HG02973 (cell line): ENCODE data around the gene STAMBP.
"Not testable (repeated sequence)": the region's sequence is repeated elsewhere in the genome, so short reads cannot be mapped to it uniquely, and the experiment has no call there.

ENCODE experiments used
- ATAC-seq: cut with Tn5 transposase; IDR thresholded peaks from one replicate; pipeline ENCODE4 v1.9.1; 2021; ENCODE audit warnings: moderate library complexity; ENCODE audit not compliant: unreplicated experiment

The STAMBP gene

DNA sequence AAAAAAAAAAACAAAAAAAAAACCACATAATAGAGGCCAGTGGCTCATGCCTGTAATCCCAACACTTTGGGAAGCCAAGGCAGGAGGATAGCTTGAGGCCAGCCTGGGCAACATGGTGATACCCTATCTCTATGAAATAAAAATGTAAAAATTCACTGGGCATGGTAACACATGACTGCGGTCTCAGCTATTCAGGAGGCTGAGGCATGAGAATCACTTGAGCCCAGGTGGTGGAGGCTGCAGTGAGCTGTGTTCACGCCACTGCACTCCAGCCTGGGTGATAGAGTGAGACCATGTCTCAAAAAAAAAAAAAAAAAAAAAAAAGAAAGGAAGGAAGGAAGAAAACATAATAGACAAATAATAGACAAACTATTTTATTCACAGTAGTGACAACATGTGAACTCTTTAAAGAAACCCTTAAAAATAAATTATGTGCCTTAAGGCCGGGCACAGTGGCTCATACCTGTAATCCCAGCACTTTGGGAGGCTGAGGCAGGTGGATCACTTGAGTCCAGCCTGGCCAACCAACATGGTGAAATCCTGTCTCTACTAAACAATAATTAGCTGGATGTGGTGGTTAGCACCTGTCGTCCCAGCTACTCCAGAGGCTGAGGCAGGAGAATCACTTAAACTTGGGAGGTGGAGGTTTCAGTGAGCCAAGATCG is 75.3 kb downstream of the STAMBP start:
- not testable (repeated sequence) for ATAC-seq

DNA sequence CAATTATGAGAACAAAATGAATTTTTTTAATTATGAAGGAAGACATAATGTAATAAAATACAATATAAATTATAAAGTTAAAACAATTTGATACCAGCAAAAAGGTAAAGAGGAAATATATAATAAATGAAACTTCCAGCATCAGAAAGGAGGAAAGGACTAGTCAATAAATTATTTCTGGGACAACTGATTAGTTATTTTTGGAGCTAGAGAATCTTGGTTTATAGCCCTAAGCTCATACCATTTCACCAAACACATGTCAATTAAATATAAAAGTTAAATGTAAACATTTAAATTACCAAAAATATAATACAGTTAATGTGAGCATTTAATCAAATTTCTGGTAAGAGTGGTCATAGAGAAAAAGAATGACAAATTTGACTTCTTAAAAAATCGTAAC is 76.2 kb downstream of the STAMBP start:
- no peak for ATAC-seq

DNA sequence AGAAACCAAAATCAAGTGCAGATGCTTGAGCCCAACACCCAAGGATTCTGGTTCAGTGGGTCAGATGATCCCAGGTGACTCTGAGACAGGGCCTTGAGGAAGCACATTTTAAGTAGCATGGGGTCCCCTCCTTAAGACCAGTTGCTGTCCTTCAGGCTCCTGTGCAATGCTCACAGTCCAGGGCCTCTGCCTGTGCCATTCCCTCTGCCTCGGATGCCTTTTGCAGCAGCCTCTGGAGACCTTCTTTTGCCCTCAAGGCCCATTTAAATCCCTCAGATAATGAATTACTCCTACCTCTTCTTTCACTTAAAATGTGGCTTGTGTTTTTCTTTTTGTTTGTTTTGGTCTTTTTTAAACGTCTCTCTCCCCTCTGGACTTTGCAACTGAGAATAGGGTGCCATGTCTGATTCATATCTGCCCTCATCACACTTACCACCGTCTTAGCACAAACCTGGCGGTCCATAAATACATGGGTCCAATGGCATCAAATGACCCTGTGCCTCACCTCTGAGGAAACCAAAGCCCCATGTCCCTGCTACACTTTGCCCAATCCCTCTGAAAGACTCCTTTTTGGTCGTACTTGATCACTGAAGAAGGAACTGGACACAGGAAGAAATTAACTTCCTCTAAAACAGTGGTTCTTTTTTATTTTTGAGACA is 78.2 kb downstream of the STAMBP start:
- no peak for ATAC-seq

DNA sequence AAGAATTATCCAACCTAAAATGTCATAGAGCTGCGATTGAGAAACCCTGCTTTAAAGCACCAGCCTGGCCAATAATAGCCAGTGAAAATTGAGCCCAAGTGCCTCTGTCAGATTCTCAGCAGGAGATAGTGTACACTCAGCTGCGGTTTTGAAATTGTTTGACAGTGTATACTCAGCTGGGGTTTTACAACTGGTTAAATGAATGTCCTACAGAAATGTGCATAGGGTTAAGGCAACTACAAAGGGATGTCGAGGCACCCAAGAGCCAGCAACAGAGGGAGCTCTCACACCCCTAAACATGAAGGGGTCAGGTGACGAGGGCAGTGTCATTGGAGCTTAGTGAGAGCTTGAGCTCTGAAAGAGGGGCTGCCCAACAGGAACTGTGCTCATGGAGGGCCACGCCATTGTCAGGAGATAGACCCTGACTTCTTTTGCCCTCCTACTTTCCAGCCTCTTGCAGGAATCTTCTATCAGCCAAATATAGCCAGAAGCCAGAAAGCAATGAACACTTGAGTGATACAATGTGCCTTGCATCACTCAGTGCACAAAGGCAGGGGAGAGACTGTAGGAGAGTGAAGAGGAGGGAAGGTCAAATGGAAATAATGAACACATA is 79.2 kb downstream of the STAMBP start:
- ATAC-seq: no peak

DNA sequence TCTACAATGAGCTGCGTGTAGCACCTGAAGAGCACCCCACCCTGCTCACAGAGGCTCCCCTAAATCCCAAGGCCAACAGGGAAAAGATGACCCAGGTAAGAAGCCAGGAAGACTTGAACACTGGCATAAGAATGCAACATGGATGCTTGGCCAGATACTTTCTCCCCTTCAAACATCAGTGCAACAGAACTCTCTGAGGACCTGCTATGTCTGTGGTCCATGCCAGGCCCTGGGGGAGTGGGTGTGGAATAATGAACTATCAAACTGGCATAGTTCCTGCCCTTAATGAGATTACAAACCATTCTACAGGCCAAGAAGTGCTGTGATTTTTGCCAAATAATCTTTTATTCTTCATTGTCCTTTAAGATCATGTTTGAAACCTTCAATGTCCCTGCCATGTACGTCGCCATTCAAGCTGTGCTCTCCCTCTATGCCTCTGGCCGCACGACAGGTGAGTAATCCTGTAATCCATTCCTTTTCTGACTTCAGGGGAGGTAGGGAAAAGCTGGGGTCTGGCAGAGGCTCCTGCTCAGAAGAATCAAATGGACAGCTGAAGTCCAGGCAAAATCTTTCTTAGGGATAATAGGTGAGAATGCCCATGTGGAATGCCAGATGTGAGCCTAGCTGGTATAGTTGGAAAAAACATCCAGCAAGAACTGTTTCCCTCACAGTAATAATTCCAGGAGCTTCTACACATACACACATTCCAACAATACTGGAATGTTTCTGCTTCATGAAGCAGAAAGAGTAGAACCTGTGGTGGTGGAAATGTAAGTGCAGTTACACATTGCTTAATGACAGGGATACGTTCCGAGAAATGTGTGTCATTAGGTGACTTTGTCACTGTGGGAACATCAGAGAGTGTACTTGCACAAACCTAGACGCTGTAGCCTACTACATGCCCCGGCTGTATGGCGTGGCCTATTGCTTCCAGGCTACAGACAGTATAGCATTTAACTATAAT is 80.2 kb downstream of the STAMBP start:
- ATAC-seq: no peak

DNA sequence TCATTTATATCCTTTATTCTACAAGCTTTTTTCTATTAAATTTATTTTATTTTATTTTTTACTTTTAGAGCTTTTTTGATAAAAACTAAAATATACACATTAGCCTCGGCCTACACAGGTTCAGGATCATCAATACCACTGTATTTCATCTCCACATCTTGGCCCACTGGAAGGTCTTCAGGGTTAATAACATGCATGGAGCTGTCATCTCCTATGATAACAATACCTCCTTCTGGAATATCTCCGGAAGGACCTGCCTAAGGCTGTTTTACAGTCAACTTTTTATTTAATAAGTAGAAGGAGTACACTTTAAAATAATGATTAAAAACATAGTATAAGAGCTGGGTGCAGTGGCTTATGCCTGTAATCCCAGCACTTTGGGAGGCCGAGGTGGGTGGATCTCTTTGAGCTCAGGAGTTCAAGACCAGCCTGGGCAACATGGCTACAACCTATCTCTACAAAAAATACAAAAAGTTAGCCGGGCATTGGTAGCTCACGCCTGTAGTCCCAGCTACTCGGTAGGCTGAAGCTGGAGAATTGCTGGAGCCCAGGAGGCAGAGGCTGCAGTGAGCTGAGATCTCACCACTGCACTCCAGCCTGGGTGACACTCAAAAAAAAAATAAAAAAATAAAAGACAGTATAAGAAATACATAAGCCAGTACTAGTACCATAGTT is 82.2 kb downstream of the STAMBP start:
- ATAC-seq: no peak

DNA sequence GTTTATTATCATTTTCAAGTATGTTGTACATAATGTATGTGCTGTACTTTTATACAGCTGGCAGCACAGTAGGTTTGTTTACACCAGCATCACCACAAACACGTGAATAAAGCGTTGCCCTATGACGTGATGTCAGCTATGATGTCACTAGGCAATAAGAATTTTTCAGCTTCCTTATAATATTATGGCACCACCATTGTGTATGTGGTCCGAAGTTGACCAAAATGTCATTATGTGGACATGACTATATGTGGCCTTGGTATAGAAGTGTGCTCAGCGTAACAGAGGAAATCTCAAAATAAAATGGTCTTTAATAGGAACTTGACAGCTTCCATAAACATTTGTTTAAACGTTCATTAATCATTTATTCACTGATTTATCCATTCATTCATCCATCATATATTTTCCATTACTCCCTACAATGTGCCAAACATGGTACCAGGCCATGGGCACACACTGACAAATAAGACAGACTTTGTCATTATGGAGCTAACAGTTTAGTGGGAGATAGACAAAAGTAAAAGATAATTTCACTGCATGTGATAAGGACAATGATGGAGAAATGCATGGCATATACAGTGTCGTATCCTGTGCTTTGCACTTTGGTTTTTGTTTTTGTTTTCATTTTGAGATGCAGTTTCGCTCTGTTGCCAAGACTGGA is 82.9 kb downstream of the STAMBP start:
- ATAC-seq: no peak

DNA sequence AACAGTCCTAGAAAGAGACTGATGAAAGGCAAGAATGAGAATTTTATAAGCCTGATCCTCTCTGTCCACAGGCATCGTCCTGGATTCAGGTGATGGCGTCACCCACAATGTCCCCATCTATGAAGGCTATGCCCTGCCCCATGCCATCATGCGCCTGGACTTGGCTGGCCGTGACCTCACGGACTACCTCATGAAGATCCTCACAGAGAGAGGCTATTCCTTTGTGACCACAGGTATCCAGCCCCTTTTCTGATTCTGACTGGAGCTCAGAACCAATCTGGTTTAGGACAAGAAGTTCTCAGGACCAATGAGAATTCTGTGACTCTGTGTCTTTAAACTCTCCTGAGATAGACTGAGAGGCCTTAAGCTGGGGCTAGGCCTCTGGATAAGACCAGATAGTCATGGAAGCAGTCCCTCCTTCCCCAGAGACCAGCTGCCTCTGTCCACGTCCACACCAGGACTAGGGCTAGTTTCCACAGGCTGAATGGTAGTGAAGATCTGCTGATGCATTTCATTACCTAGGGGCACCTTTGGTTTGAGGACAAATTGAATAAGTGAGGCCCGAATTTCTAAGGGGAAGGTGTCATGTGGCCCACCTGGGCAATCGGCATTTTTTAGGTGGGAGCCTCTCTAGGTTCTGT is 84.8 kb downstream of the STAMBP start:
- no peak for ATAC-seq

DNA sequence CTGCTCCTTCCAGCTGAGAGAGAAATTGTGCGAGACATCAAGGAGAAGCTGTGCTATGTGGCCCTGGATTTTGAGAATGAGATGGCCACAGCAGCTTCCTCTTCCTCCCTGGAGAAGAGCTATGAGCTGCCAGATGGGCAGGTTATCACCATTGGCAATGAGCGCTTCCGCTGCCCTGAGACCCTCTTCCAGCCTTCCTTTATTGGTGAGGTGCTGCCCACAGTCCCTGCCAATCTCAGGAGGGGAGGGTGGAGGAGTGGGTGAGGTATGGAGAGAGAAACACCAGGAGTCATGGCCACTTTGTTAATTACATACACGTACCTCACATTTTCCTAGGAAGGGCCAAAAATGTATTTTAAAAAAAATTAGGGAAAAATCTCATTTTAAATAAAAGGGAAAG is 85.9 kb downstream of the STAMBP start:
- ATAC-seq: no peak

DNA sequence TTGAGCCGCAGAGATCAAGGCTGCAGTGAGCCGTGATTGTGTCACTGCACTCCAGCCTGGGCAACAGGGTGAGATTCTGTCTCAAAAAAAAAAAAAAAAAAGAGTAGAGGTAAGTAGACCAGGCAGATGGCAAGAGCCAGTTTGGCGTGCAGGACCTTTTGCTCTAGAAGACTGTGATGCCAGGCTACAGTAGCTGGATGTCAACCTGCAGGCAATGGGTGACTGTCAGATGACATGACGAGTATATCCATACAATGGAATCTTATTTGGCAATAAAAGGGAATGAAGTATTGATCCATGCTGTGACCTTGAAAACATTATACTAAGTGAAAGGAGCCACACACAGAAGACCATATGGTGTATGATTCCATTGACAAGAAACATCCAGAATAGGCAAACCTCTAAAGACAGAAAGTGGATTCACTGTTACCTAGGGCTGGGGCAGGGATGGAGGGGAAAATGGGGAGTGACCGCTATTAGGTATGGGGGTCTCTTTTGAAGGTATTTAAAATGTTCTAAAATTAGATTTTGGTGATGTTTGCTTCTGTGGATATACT is 86.8 kb downstream of the STAMBP start:
- no peak for ATAC-seq

DNA sequence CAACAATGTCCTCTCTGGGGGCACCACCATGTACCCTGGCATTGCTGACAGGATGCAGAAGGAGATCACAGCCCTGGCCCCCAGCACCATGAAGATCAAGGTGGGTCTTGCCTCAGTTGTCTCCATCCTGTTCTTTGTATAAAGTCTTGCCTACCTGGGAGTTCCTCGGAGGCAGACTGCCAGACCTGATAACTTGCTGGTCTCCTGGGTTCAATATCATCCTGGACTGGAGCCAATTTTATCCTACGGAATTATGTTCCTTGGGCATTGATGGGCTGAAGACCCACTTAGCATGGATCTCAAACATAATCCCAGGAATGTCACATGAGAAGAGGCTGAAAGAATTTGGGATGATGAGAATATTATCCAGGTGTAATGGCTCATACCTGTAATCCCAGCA is 87.9 kb downstream of the STAMBP start:
- ATAC-seq: no peak

DNA sequence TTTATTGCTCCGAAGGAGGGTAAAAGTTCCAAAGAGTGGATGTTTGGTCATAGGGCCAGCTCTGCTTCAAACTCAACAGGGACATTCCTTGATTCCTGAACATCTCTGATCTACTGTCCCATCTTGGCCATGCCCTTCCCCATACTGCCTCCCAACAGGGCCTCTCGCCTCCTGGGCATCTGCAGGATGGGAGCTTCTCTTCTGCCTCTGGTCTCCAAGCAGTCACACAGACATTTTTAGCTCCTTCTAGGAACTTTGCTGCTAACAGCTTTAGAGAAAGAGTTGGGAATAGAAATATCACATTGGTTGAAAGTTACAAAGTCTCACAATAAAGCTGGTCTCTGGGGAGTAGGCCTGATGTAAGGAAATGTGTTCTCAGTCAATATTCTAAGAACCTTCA is 88.5 kb downstream of the STAMBP start:
- ATAC-seq: no peak

DNA sequence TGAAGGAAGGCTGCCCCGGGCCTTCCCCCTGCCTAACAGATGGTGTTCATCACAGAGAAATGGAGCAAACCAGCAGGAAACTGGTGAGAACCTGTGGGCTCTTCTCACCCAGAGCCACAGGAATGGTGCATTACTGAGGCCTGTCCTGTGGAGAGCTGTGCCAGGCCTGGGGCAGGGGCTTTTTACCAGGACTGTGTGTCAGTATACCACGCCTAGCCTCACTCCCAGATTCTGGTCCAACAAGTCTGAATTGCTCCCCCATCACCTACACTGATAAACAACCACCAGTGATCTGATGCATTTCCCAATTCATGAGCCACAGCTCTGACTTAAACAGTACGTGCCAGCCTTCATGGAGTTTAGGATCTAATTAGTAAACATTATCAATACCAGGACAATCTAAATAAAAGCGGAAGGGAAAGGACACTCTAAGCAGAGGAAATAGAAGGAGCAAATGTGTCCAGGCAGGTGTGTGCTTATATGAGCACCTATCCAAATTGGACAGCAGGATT is 89.0 kb downstream of the STAMBP start:
- ATAC-seq: no peak

DNA sequence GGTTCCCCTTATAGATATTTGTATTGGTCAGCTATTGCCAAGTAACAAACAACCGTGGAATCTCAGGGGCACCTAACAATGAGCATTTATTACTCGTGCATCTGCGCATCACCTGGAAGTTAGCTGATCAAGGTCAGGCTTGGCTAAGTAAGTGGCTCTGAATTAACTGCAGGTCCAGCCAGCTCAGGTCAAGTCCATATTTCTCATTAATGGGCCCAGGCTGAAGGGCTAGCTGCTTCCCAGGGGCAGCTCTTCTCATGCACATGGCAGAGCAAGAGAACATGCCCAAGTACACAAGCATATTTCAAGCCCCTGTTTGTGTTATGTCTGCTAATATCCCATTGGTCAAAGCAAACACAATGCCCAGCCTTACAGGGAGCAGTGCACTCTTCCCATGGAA is 90.1 kb downstream of the STAMBP start:
- ATAC-seq: no peak

DNA sequence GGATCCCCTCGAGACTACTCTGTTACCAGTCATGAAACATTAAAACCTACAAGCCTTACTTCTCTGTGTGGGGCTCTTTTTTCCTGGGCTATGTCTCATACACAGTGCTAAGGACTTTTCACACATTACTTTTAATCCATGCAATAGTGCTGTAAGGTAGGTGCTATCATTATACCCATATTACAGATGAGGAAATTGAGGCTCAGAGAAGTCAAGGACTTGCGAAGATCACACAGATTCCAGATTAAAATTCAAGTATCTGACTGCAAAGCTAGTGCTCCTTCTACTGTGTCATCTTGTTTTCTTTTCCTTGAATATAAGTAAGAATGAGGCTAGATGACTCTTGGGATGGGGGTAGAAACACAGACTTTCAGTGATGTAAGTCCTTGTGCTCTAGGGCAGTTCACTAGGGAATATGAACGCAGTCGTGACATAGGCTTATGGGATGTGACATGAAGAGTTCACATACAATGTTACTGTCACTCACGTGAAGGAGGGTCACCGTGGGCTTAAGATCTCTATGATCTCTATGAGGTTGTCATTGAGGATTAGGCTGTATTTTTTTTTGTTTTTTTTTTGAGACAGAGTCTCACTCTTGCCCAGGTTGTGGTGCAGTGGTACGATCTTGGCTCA is 91.0 kb downstream of the STAMBP start:
- ATAC-seq: no peak

DNA sequence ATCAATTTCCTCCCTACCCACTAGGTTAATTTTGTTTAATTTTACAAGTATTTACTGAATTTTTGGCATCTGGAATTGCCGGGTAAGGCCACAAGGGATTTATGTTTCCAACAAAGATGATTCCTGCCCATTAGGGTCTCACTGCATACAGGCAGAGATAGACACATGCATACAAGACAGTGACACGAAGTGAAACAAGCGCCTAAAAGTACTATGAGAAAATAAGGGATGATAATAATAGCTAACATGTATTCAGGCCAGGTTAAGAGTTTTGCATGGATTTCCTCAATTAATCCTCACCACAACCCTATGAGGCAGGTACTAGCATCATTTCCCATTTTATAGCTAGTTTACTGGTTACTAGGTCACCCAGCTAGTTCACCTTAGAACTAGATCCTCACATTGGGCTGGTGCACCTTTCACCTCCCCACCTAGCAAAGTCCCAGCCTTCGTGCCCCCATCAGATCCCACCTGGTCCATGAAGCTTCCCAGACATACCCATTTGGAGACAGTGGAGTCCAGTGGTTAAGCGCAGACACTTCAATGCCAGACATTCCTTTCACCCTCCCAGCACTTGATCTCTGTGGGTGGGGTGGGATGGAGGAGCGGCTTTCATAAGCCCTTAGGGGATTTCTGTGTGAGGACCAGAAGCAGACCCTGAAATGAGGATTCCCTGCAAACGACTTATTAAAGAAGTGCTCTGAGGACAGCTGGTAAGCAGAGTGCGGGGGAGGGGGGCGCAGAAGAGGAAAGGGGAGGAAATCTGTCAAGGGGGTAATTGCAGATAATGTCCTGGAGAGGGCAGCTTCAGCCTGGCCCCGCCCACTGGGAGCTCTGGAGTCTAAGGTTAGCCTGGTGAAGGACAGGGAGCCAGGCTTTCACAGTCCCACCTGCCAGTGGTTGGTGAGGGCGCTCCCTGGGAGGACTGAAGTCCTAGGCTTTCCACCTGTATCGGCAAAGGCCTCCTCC is 92.1 kb downstream of the STAMBP start:
- ATAC-seq: no peak

DNA sequence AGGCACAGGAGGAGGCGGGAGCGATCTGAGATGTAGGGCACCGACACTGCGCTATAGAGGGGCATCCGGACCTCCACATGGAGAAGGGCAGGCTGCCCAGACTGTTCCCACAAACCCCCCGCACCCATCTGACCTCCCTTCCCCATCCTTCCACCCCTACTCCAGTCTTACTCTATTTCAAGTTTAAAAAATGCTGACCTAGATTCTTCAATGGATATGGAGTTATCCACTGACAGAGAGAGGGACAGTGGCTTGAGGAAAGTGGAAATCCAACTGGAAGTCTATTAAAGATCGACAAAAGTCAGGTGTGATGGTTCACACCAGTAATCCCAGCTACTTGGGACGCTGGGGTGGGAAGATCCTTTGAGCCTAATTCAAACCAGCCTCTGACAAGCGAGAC is 92.8 kb downstream of the STAMBP start:
- no peak for ATAC-seq

DNA sequence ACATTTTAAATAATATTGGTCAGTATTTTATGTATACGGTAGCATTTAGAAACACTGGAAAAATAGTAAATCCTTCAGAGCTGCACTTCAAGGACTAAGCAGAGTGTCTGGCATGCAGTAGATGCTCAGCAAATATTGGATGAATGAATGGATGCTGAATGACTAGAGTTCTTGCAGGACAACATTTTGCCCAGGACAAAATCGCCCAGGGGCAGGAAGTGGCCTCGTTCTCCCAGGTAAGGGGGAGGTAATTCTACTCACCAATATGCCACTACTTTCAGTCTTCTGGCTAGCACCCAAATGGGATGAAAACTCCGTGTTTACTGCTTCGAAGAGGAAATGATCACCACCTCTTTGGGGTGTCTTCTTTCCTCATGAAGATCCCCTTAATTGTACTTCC is 93.9 kb downstream of the STAMBP start:
- no peak for ATAC-seq
